DMS53 (cell line): ENCODE measurements around the gene ZNF569.
"Not testable (repeated sequence)": the region's sequence is repeated elsewhere in the genome, so short reads cannot be mapped to it uniquely, and the experiment has no call there.

Experiments
- DNase-seq: peaks from one replicate; lab custom pipeline; 2025; lab: John Stamatoyannopoulos, UW

ZNF569 gene

DNA sequence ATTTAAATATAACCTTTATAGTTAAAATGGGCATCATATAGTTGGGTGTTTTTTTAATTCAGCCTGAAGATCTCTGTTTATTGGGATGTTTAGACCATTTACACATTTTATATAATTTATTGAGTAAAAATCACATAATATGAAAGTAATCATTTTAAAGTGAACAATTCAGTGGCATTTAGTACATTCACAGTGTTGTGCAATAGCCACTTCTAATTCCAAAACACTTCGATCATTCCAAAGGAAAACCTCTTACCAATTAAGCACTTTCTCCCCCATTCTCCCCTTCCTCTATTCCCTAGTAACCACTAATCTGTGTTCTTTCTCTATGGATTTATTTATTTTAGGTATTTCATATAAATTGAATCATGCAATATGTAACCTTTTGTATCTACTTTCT lies 66.2 kb downstream of the ZNF569 start:
- DNase-seq = no peak

DNA sequence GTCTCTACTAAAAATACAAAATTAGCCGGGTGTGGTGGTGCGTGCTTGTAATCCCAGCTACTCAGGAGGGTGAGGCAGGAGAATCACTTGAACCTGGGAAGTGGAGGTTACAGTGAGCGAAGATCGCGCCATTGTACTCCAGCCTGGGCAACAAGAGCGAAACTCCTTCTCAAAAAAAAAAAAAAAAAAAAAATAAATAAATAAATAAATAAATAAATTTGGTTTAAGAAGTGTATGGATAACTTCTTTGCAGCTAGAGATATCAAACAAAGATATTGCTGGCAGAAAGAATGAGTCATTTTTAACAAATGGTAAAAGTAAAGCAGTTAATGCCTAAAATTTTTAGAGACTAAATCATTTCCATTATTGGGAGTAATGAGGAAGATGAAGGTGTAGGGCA lies 75.8 kb downstream of the ZNF569 start:
- not testable (repeated sequence) for DNase-seq

DNA sequence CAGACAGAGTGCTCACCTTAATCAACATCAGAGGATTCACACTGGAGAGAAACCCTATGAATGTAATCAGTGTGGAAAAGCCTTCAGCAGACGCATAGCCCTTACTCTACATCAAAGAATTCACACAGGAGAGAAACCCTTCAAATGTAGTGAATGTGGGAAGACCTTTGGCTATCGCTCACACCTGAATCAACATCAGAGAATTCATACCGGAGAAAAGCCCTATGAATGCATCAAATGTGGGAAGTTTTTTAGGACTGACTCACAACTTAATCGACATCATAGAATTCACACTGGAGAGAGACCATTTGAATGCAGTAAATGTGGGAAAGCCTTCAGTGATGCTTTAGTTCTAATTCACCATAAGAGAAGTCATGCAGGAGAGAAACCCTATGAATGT lies 78.0 kb downstream of the ZNF569 start:
- DNase-seq = no peak

DNA sequence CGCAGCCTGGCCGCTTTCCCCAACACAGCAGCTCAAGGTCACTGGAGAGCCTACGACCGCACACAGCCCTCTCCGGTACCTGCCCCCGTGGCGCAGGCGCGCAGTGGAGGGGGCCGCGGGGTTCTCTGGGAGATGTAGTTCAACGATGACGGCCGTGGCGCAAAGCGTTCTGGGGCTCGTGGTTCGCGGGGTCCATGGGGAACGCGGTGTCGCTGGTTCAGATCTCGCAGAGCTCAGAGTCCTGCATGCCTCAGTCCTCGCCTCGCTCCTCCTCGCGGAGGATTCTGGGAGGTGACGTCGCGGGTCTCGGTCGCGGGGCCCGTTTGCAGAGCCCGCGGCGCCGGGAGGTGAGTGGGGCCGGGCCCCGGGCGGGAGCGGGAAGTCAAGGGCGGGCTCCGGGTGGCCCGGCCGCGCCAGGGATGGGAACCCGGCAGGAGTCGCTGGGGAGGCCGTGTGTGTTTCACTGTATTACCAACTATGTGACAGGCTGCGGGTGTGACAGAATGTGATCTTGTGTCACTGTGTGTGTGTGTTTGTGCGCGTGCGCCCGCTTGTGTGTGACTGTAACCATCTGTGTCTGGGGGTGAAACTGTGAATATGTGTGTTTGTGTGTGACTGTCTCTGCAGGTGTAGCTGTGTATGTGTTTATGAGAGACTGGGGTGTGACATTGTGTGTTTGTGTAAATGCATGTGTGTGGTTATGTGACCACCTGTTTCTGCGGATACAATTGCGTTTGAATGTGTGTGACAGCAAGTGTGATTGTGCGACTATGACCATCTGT lies 96.2 kb downstream of the ZNF569 start, which contains the start of gene ZNF527:
Gene ZNF527 (plus strand): TSS at position 220 of the 782 bp plus-strand sequence. CDS start 3,100 bp downstream, outside the sequence.
- peak; percentile 99 for DNase-seq

DNA sequence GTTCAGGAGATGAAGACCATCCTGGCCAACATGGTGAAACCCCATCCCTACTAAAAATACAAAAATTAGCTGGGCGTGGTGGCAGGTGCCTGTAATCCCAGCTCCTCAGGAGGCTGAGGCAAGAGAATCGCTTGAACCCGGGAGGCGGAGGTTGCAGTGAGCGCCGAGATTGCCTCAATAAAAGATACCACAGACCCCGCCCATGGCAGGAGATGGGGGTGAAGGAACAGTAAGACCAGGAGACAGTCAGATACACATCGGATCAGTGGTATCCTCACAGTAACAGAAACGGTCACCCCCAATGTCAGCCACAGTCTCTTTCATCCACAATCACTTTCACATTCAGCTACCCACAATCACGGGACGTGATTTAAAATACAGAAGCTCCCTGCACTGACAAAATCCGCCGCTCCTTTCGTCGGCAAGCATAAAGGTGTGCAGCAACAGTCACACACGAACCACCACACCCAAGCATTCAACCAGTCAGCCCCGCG lies 96.8 kb downstream of the ZNF569 start:
- DNase-seq = not testable (repeated sequence)

DNA sequence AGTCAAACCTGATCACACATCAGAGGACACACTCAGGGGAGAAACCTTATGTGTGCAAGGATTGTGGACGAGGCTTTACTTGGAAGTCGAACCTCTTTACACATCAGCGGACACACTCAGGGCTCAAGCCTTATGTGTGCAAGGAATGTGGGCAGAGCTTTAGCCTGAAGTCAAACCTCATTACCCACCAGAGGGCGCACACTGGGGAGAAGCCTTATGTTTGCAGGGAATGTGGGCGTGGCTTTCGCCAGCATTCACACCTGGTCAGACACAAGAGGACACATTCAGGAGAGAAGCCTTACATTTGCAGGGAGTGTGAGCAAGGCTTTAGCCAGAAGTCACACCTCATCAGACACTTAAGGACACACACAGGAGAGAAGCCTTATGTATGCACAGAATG lies 104.5 kb downstream of the ZNF569 start:
- DNase-seq = peak; percentile 68

DNA sequence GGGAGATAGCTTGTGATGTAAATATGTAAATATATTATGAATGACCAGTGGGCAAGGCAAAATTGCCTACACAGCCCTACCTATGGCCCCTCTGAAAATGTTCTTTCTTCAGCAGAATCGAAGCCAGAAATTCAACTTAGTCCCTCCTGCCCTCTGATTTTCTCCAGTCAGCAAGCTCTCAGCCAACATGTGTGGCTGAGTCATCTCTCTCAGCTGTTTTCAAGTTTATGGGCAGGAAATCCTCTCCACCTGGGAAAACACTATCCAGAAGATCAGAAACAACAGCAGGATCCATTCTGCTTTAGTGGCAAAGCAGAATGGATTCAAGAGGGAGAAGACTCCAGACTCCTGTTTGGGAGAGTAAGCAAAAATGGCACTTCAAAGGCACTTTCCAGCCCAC lies 105.2 kb downstream of the ZNF569 start:
- peak; percentile 24 for DNase-seq
